Liver (tissue), 3 donors: ENCODE measurements around the gene TPK1.

ENCODE experiments used
- ATF3 ChIP-seq: IDR thresholded peaks from 2 replicates; pipeline ENCODE4 v1.6.1; 2016; ENCODE audit warnings: antibody characterized with exemption
- EGR1 ChIP-seq, 2 donors: IDR thresholded peaks; 2 replicates each; pipeline ENCODE4 v1.6.1; 2016 to 2018; ENCODE audit warnings: antibody characterized with exemption in 2 of 2, low read depth in 2 of 2
- FOXA1 ChIP-seq: IDR thresholded peaks from 2 replicates; pipeline ENCODE4 v1.6.1; 2016; ENCODE audit warnings: antibody characterized with exemption
- HNF4G ChIP-seq: IDR thresholded peaks from 2 replicates; pipeline ENCODE4 v1.6.1; 2016; ENCODE audit warnings: antibody characterized with exemption
- JUND ChIP-seq, 2 donors: IDR thresholded peaks; 2 replicates each; pipeline ENCODE4 v1.6.1; 2016; ENCODE audit warnings: antibody characterized with exemption in 2 of 2
- NR2F2 ChIP-seq: IDR thresholded peaks from 2 replicates; pipeline ENCODE4 v1.6.1; 2016; ENCODE audit warnings: antibody characterized with exemption
- TAF1 ChIP-seq: conservative IDR thresholded peaks from 2 replicates; pipeline ENCODE4 v1.6.1; 2016; ENCODE audit warnings: antibody characterized with exemption, mild to moderate bottlenecking
- YY1 ChIP-seq: IDR thresholded peaks from 2 replicates; pipeline ENCODE4 v1.6.1; 2016; ENCODE audit warnings: antibody characterized with exemption, mild to moderate bottlenecking
- ZBTB33 ChIP-seq: IDR thresholded peaks from 2 replicates; pipeline ENCODE4 v1.6.1; 2016; ENCODE audit warnings: antibody characterized with exemption
- TF ChIP-seq, protein P1 (sequence below): fragments of 150-350 bp; IDR thresholded peaks from 2 replicates; pipeline ENCODE4 v1.5.1; 2017; ENCODE audit warnings: improper control_type of control experiment, low read depth, low read length; ENCODE audit not compliant: missing input control
- TF ChIP-seq, protein P2 (sequence below): IDR thresholded peaks from 2 replicates; pipeline ENCODE4 v1.6.1; 2016; ENCODE audit warnings: antibody characterized with exemption, mild to moderate bottlenecking
- TF ChIP-seq, protein P3 (sequence below): IDR thresholded peaks from 2 replicates; pipeline ENCODE4 v1.6.1; 2016; ENCODE audit warnings: antibody characterized with exemption
- donor health status: healthy.
- donor health status: healthy.

GRCh38 chr7:144656965-144657517, 178.8 kb downstream of the TPK1 start:
- TF ChIP-seq EGR1 (IDR thresholded peaks at IDR 0.05; ENCODE audit: low read depth in 2 of 2): no peak
- TF ChIP-seq YY1: no peak
- TF ChIP-seq, protein P1, sequence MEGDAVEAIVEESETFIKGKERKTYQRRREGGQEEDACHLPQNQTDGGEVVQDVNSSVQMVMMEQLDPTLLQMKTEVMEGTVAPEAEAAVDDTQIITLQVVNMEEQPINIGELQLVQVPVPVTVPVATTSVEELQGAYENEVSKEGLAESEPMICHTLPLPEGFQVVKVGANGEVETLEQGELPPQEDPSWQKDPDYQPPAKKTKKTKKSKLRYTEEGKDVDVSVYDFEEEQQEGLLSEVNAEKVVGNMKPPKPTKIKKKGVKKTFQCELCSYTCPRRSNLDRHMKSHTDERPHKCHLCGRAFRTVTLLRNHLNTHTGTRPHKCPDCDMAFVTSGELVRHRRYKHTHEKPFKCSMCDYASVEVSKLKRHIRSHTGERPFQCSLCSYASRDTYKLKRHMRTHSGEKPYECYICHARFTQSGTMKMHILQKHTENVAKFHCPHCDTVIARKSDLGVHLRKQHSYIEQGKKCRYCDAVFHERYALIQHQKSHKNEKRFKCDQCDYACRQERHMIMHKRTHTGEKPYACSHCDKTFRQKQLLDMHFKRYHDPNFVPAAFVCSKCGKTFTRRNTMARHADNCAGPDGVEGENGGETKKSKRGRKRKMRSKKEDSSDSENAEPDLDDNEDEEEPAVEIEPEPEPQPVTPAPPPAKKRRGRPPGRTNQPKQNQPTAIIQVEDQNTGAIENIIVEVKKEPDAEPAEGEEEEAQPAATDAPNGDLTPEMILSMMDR: no peak
- no peak for TF ChIP-seq ATF3
- no peak for TF ChIP-seq TAF1
- TF ChIP-seq, protein P2, sequence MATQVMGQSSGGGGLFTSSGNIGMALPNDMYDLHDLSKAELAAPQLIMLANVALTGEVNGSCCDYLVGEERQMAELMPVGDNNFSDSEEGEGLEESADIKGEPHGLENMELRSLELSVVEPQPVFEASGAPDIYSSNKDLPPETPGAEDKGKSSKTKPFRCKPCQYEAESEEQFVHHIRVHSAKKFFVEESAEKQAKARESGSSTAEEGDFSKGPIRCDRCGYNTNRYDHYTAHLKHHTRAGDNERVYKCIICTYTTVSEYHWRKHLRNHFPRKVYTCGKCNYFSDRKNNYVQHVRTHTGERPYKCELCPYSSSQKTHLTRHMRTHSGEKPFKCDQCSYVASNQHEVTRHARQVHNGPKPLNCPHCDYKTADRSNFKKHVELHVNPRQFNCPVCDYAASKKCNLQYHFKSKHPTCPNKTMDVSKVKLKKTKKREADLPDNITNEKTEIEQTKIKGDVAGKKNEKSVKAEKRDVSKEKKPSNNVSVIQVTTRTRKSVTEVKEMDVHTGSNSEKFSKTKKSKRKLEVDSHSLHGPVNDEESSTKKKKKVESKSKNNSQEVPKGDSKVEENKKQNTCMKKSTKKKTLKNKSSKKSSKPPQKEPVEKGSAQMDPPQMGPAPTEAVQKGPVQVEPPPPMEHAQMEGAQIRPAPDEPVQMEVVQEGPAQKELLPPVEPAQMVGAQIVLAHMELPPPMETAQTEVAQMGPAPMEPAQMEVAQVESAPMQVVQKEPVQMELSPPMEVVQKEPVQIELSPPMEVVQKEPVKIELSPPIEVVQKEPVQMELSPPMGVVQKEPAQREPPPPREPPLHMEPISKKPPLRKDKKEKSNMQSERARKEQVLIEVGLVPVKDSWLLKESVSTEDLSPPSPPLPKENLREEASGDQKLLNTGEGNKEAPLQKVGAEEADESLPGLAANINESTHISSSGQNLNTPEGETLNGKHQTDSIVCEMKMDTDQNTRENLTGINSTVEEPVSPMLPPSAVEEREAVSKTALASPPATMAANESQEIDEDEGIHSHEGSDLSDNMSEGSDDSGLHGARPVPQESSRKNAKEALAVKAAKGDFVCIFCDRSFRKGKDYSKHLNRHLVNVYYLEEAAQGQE: no peak
- TF ChIP-seq, protein P3, sequence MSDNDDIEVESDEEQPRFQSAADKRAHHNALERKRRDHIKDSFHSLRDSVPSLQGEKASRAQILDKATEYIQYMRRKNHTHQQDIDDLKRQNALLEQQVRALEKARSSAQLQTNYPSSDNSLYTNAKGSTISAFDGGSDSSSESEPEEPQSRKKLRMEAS: no peak
- no peak for TF ChIP-seq FOXA1
- TF ChIP-seq ZBTB33: no peak
- no peak for TF ChIP-seq NR2F2
- no peak for TF ChIP-seq JUND (IDR thresholded peaks at IDR 0.05)
- TF ChIP-seq HNF4G: no peak
